ENCODE measurements around the gene CDKAL1.
"Not testable (repeated sequence)": the region's sequence is repeated elsewhere in the genome, so short reads cannot be mapped to it uniquely, and the experiment has no call there.

The CDKAL1 gene

GRCh38 chr6:21091411-21091810 lies 557.2 kb downstream of the CDKAL1 start:
- no peak for DNase-seq

DNA sequence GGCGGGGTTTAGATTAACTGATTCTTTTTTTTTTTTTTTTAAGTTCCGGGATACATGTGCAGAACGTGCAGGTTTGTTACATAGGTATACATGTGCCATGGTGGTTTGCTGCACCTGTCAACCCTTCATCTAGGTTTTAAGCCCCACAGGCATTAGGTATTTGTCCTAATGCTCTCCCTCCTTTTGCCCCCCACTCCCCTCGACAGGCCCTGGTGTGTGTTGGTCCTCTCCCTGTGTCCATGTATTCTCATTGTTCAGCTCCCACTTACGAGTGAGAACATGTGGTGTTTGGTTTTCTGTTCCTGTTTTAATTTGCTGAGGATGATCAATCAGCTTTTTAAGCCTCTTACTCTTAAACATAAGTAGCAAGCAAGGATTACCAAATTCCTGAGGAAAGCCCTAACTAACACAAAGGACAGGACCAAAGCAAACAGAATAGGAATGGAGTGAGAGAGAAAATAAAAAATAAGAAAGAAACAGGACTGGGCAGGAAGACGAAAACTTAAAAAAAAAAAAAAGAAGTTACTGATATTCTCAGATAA lies 558.0 kb downstream of the CDKAL1 start:
- DNase-seq, result not testable (repeated sequence)

- DNase-seq, result no peak
These were observed 561.2 kb downstream of the CDKAL1 start for GRCh38 chr6:21095462-21095861.

DNA sequence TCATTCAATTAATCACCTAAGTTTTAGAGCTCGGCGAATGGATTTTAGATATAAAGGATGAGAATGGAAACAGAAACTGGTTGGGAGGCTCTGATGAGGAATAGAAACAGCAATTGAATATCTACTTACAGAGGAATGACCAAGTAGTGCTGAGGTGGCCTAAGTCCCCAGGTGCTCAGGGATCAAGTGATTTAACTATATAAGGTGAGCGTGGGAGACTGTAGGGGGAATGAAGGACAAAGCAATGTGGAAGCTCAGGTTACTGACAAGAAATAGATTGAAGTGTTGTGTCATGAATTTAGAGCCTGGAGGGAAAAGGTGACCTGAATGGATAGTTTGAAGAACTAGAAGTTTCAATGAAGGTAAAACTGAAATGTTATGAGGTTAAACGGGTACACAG lies 563.9 kb downstream of the CDKAL1 start:
- DNase-seq, result no peak

DNA sequence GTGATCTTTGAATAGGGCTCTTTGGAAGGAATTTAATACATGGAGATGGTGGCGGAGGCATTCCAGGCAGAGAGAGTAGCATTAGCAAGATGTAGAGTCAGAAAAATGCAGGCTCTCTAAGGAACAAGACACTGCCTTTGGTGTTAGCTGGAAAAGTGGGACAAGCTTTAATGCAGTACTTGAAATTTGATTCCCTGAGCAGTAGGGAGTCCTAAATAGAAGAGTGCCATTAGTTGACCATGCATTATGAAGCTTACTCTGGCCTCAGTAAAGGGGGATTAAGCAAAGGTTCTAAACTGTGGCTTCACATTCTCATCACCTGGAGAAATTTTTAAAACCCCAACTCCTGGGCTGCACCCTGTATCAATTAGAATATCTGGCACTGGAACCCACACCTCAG lies 564.5 kb downstream of the CDKAL1 start:
- no peak for DNase-seq

DNA sequence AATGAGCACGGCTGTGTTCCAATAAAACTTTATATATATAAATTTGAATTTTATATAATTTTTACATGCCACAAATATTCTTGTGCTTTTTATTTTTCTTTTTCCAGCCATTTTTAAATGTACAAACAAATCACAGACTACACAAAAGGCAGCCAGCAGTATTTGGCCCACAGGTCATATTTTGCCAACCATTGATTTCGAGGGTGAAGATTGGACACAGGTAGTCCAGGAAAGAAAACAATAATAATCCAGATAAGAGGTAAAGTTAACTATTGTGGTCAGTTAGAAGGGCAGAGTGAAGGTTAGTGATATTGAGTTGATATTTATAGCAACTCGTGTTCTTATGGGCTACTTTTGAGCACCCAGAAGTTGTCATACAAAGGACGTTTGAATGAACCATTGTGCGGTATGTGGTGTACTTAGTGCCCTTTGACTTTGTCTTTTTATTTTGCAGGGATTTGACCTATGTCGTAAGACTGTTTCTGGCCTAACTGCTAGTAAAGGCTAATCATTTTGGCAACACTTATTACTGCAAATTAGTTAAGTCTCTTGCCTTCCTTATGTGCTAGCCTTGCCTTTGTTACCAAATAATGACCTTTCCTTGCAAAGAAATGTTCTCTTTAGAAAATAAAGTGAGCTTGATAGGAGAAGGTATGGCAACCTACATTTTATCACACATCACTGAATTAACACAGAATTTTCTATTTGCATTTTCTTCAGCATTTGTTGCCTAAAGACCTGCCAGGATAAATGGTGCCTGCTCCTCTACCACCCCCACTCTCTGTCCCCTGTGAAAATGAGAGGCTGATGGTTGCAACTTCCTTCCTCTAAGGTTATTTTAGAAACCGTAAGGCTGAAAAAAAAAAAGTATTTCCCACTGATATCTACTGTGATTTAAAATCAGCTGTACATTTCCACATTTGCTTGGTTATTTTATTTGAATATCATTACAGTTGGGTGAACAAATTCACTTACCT lies 565.4 kb downstream of the CDKAL1 start:
- no peak for DNase-seq

DNA sequence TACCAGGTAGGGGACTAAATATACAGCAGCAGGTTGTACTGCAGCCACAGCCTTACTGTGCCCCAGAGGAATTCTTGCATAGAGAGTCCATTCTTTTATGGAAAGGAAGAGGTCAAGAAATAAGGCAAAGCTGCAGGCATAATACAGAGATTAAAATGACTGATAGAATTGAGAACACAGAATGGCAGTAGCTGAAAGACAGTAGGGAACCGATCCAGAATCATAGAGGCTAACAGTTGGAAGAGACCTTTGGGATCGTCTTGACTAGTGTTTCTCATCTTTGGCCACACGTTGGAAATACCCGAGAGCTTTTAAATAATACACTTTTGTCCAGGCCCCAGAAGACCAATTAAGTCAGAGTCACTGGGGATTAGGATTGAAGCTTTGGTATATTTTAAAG lies 566.7 kb downstream of the CDKAL1 start:
- no peak for DNase-seq

DNA sequence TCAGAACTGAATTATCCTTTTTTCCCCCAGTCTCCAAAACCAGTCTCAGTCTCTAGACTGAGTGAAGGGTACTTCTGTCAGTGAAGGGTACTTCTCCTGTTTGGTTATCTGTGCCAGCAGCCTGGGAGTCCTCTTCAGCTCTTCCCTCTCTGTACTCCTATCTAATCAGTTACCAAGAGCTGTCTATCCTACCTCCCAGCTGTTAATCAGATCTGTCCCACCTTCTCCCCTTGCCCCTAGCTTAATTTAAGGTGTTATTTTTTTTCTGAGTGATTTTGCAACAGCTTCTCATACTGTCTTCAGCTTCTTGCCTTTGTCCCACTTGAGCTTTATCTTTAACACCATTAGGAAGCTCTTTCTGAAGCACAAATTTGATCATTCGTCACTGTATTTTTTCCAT lies 567.4 kb downstream of the CDKAL1 start:
- no peak for DNase-seq

DNA sequence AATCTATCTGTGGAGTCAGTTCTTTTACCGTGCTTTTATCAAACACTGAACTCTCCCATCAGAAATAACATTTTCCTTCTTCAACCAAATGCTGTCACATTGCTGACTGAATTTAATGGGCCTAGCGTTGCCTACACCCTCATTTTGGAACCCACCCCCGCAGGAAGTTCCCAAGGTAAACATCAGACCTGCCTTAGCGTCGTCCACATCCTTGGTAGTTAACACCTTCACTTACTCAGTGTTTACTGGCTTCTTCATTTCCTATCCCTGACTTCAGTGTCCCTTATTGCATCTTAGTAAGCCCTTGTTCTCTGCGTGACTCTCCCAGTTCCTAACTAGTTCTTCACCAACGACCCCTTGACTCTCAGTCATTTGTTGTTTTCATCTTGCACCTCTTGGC lies 567.9 kb downstream of the CDKAL1 start:
- no peak for DNase-seq

DNA sequence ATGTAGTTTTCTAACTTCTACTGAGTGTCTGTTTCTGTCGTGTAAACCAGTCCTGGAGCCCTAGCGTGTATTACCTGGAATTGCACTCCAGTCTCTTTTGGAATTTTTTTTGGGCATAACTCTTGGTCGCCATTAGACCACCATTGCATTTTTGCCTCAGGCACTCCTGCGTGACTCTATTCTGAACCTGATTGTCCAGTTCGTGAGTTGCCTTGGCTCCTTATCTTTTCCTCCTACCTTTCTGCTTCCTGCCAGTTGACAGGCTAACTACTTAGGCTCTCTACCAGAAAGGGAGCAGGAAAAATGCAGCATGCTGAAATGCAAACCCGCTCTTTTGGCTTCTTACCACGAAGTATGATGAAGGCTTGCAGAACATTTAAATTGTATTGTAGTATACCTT lies 568.4 kb downstream of the CDKAL1 start:
- no peak for DNase-seq

- DNase-seq, result no peak
These were observed 569.5 kb downstream of the CDKAL1 start for GRCh38 chr6:21103626-21104224.

DNA sequence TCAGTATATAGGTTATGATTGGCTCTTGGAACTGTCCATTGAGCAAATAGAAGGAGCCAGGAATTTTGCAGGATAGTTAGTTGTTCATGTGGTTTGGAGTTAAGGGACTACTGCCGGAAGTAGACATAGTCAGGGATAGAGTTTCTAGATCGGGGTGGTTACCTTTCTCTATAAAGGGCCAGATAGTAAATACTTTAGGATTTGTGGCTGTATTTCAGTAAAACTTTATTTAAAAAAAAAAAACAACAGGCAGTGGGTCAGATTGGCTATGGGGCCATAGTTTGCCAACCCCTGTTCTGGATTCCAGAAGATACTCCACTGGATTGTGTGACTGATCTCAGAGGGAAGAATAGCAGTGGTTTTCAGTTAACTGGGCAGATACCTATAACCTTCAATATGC lies 570.0 kb downstream of the CDKAL1 start:
- DNase-seq, result no peak

DNA sequence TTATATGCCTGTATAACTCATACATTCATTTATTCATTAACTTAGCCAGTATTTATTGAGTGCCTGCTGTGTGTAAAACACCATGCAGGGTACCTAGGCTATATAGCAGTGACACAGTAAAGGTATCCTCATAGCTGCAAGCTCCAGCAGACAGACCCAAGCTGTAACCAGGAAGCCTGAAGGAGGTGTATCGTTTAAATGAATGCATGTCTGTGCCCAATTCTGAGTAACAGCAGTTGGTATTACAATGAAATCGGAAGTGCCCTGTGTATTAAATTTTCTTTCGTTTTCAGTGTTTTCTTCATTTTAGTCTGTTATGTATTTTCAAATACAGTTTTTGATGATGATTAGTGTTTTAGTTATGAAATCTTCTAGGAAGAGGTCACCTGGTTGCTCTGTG lies 573.5 kb downstream of the CDKAL1 start:
- DNase-seq, result no peak

GRCh38 chr6:21109391-21110178 lies 575.3 kb downstream of the CDKAL1 start:
- no peak for DNase-seq

DNA sequence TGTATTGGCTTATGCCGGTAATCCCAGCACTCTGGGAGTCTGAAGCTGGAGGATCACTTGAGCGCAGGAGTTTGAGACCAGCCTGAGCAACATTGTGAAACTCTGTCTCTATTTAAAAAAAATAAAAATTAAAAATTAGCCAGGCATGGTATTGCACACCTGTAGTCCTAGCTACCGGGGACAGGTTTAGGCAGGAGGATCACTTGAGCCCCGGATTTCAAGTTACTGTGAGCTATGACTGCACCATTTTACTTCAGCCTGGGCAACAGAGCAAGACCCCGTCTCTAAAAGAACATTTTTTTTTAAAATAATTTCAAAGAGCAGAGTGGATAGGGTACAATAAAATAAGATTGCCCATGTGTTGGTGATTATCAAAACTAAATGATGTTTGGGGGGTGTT lies 576.4 kb downstream of the CDKAL1 start:
- DNase-seq, result no peak

DNA sequence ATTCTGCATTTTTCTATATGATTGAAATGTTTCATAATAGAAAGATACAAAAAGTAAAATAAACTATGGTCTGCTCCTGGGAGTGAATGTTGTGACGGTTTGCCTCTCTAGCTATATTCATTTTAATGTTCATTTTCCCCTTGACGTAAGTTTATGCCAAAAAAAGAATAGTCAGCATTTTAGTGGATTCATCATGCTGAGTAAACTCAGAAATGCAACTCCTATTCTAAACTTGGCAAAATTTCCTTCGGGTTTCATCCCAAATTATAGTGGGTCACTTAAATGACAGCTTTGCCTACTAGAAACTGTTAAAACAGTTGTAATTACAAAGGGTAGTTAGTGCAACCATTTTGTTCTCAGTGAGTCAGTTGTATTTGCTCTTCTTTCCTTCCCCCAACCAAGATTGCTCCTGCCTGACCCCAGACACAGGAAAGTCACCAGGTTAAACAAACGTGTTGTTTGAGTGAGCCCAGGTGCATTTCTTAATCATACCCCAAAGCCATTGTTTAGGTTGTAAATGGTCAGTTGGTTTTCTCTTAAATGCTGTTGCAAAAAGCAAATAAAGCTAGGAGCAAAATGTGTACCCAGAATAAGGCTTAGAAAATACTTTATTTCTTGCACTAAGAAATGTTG lies 577.0 kb downstream of the CDKAL1 start:
- DNase-seq, result no peak

- no peak for DNase-seq
These were observed 580.9 kb downstream of the CDKAL1 start for GRCh38 chr6:21115111-21115510.

DNA sequence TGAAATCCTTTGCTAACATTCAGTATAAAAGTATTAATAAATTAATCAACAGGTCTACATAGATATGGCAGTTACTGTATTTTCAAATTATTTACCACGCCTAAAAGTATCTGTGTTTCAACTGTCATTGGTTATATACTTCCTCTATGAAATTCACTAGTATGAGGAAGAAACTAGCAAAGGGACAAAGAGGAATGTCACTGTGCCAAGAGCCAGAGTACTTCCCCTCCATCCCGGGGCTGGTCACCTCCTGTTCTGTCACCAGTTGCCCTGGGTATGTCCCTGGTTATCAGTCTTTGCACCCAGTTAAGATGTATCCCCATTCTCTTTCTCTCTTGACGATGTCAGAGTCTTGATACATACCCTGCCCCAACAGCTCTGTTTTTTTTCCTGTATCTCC lies 582.5 kb downstream of the CDKAL1 start:
- DNase-seq, result no peak

DNA sequence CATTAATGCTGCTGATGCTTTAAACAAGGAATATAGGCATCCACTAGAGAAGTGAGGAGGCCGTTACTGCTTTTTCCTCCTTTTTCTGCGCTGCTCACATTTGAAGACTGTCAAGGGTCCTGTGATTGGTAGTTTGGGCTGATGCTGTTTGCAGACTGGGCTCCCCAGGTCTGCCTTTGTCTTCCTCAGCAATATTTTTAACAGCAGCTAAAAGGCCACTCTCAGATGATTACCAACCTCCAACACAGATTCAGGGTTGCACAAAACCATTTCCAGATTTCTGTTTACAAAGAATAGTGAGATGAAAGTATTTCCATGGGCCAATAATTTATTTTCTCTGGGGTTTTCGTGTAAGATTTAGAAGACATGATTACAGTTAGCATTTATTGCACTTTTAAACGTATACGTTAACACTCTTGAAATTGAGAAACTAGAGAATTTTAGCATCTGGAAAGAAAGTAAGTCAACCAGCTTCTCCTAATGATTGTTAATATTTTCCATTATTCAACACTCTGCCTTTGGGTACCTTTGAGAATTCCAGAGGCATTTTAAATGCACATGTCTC lies 584.0 kb downstream of the CDKAL1 start:
- no peak for DNase-seq

DNA sequence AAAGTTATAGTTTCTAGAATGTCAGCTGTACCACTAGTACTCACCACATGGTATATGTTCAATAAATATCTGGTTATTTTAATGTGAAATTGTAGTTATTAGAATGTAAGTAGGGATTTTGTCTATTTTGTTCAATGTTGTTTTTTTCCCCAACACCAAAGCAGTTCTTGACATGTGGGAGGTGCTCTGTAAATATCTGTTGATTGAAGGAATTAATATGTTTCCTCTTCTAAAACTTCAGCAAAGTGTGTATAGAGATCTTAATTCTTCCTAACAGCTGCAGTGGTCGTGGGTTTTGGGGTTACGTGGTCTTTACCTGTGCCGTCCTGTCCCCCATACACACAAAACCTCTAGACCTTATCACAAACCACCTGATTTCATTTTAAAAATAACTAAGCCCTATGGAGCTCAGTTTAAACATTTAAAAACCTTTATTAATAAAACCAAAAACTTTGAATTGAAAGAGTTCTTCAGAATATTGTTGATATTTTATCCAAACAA lies 587.4 kb downstream of the CDKAL1 start:
- no peak for DNase-seq

- DNase-seq, result no peak
These were observed 589.5 kb downstream of the CDKAL1 start for GRCh38 chr6:21123507-21124436.

Data from bone marrow (tissue), 2 donors.